Measurements from ENCODE around the gene ESYT3. TPM values are rescaled to one million over a fixed set of nuclear protein-coding genes. Genes with fewer than 3 reads are reported as not detected.

ESYT3 gene
- total RNA-seq, 3 donors from 2014 or later = 0.32 to 4.2 (median 2.3) TPM

GRCh38 chr3:138397983-138398382 is 36.4 kb upstream of the ESYT3 start:
- Histone ChIP-seq H3K36me3 (no peaks in the 10 kb centered on the region), H3K27ac (no peak overlapping the region)
- intact Hi-C loops (cut with DNase I; ENCODE audit: low total_unique reads) = no loop called here

GRCh38 chr3:138398791-138399575 is 35.4 kb upstream of the ESYT3 start:
- no peaks in the 10 kb centered on the region for H3K27me3 ChIP-seq
- TF ChIP-seq CTCF (IDR thresholded peaks at IDR 0.05) = no peak
- no peak for TF ChIP-seq POLR2A (IDR thresholded peaks at IDR 0.05)
- TF ChIP-seq POLR2AphosphoS5 (IDR thresholded peaks at IDR 0.05) = no peak
- H3K4me3 ChIP-seq = no peak overlapping the region
- no peaks in the 10 kb centered on the region for H3K9me3 ChIP-seq
- no peaks in the 10 kb centered on the region for H3K4me1 ChIP-seq
- peaks cover 5% of the 10 kb centered on the region for H3K36me3 ChIP-seq
- intact Hi-C loops (cut with DNase I; ENCODE audit: low total_unique reads) = no loop called here
- DNase-seq (ENCODE audit: low spot score in 2 of 2) = no peak
- no peak overlapping the region for H3K27ac ChIP-seq

More at GRCh38 chr3:138397983-138398382, 36.4 kb upstream of the ESYT3 start:
- Histone ChIP-seq H3K4me3 (no peak overlapping the region), H3K27me3 (no peaks in the 10 kb centered on the region), H3K4me1 (no peaks in the 10 kb centered on the region), H3K9me3 (no peaks in the 10 kb centered on the region)
- no peak for DNase-seq (ENCODE audit: low spot score in 2 of 2)
- TF ChIP-seq POLR2A (IDR thresholded peaks at IDR 0.05) (no peak), POLR2AphosphoS5 (IDR thresholded peaks at IDR 0.05) (no peak), CTCF (IDR thresholded peaks at IDR 0.05) (no peak)

- intact Hi-C loops (cut with DNase I; ENCODE audit: low total_unique reads) = loop anchor here (10.0 kb wide), 1 partner anchor 145 kb away; no protein-coding TSS in a partner anchor
- H3K9me3 ChIP-seq = no peaks in the 10 kb centered on the region
- H3K36me3 ChIP-seq = peaks cover 5% of the 10 kb centered on the region
- H3K4me3 ChIP-seq = no peak overlapping the region
- no peak overlapping the region for H3K27ac ChIP-seq
- no peaks in the 10 kb centered on the region for H3K27me3 ChIP-seq
- no peak for TF ChIP-seq CTCF (IDR thresholded peaks at IDR 0.05)
- TF ChIP-seq POLR2AphosphoS5 (IDR thresholded peaks at IDR 0.05) = no peak
- TF ChIP-seq POLR2A (IDR thresholded peaks at IDR 0.05) = no peak
- DNase-seq (ENCODE audit: low spot score in 2 of 2) = no peak
- H3K4me1 ChIP-seq = no peaks in the 10 kb centered on the region
Measured at GRCh38 chr3:138399766-138400165, 34.6 kb upstream of the ESYT3 start.

- no peak for DNase-seq (ENCODE audit: low spot score in 2 of 2)
- intact Hi-C loops (cut with DNase I; ENCODE audit: low total_unique reads) = loop anchor here (10.0 kb wide), 1 partner anchor 146 kb away; no protein-coding TSS in a partner anchor
- Histone ChIP-seq H3K36me3 (peaks cover 5% of the 10 kb centered on the region), H3K9me3 (no peaks in the 10 kb centered on the region), H3K4me3 (no peak overlapping the region), H3K27ac (no peak overlapping the region), H3K4me1 (no peaks in the 10 kb centered on the region), H3K27me3 (no peaks in the 10 kb centered on the region)
- TF ChIP-seq POLR2AphosphoS5 (IDR thresholded peaks at IDR 0.05) = no peak
- no peak for TF ChIP-seq CTCF (IDR thresholded peaks at IDR 0.05)
- no peak for TF ChIP-seq POLR2A (IDR thresholded peaks at IDR 0.05)
Measured at GRCh38 chr3:138400651-138401070, 33.8 kb upstream of the ESYT3 start.

- H3K4me1 ChIP-seq = no peaks in the 10 kb centered on the region
- H3K9me3 ChIP-seq = no peaks in the 10 kb centered on the region
- H3K4me3 ChIP-seq = no peak overlapping the region
- H3K27ac ChIP-seq = no peak overlapping the region
- TF ChIP-seq POLR2A (IDR thresholded peaks at IDR 0.05) (no peak), POLR2AphosphoS5 (IDR thresholded peaks at IDR 0.05) (no peak), CTCF (IDR thresholded peaks at IDR 0.05) (no peak)
- DNase-seq (ENCODE audit: low spot score in 2 of 2) = no peak
- intact Hi-C loops (cut with DNase I; ENCODE audit: low total_unique reads) = loop anchor here (10.0 kb wide), 1 partner anchor 147 kb away; no protein-coding TSS in a partner anchor
- H3K27me3 ChIP-seq = no peaks in the 10 kb centered on the region
- H3K36me3 ChIP-seq = peaks cover 5% of the 10 kb centered on the region
Measured at GRCh38 chr3:138401834-138402233, 32.6 kb upstream of the ESYT3 start.

Measured in breast epithelium (tissue), 4 donors.